MV-4-11 (cell line): ENCODE measurements around the gene RPL18A.

ENCODE experiments used
- DNase-seq: peaks from one replicate; lab custom pipeline; 2025; lab: John Stamatoyannopoulos, UW

RPL18A gene

GRCh38 chr19:17841810-17842662 lies 17.7 kb upstream of the RPL18A start:
- DNase-seq, result no peak

GRCh38 chr19:17842663-17843291 lies 16.9 kb upstream of the RPL18A start:
- no peak for DNase-seq

- peak; percentile 42 for DNase-seq
These were observed 16.4 kb upstream of the RPL18A start for GRCh38 chr19:17843292-17843827.

GRCh38 chr19:17843908-17844490 lies 15.7 kb upstream of the RPL18A start:
- DNase-seq, result no peak

GRCh38 chr19:17846146-17846545 lies 13.6 kb upstream of the RPL18A start:
- DNase-seq, result no peak

- no peak for DNase-seq
These were observed 12.0 kb upstream of the RPL18A start, which contains the start of gene JAK3 for GRCh38 chr19:17847538-17848366. TSS of gene JAK3 (minus strand) at chr19:17847982. CDS start at chr19:17844417, 3,565 bp downstream.

- DNase-seq, result peak; percentile 43
These were observed 11.0 kb upstream of the RPL18A start for GRCh38 chr19:17848595-17849292.

- DNase-seq, result no peak
These were observed 5.6 kb upstream of the RPL18A start for GRCh38 chr19:17854061-17854460.

GRCh38 chr19:17855280-17856152 lies 4.2 kb upstream of the RPL18A start:
- peak; percentile 67 for DNase-seq

- no peak for DNase-seq
These were observed 752 bp downstream of the RPL18A start for GRCh38 chr19:17860331-17860992.

GRCh38 chr19:17860993-17861360 lies 1.3 kb downstream of the RPL18A start:
- no peak for DNase-seq

GRCh38 chr19:17861542-17862402 lies 2.1 kb downstream of the RPL18A start:
- no peak for DNase-seq

- no peak for DNase-seq
These were observed 3.2 kb downstream of the RPL18A start for GRCh38 chr19:17862711-17863519.

GRCh38 chr19:17863520-17864182 lies 3.9 kb downstream of the RPL18A start:
- no peak for DNase-seq

- peak; percentile 36 for DNase-seq
These were observed 5.9 kb downstream of the RPL18A start for GRCh38 chr19:17865364-17866311.

- DNase-seq, result no peak
These were observed 6.7 kb downstream of the RPL18A start for GRCh38 chr19:17866312-17866963.
